SK-N-SH (cell line): Measurements from ENCODE around the gene INTS3. TPM values are rescaled to one million over a fixed set of nuclear protein-coding genes. Genes with fewer than 3 reads are reported as not detected.

ENCODE experiments used
- CTCF ChIA-PET: fragments of 300-600, 350-600 bp; formaldehyde crosslinking; extraction: SDS; loops from one replicate; lab custom pipeline; 2021; lab: Yijun Ruan, JAX
- POLR2A ChIA-PET: fragments of 350-600 bp; sonication (Branson Sonifier 250); formaldehyde crosslinking; extraction: SDS; loops from one replicate; lab custom pipeline; 2020; ENCODE audit warnings: antibody characterized with exemption, inconsistent platforms; lab: Yijun Ruan, JAX
- DNase-seq: peaks from one replicate; pipeline ENCODE4 v3.0.0; 2012
- H2AFZ ChIP-seq: fragments of 200-600 bp; sonication (generic); 2 replicates; pipeline ENCODE4 v1.8.1; 2016; ENCODE audit warnings: antibody characterized with exemption, mild to moderate bottlenecking, low read depth
- H3F3A ChIP-seq: fragments of 200-600 bp; sonication (generic); replicated peaks from 2 replicates; pipeline ENCODE3; 2016; ENCODE audit warnings: antibody characterized with exemption, mild to moderate bottlenecking; ENCODE audit not compliant: insufficient read depth
- H3K27ac ChIP-seq, 2 experiments: fragments of 200-500 bp in 1 of 2; fragments of 200-600 bp in 1 of 2; sonication (Bioruptor generic) in 1 of 2; sonication (generic), shearing (Covaris generic) in 1 of 2; 2 replicates each; pipeline versions ENCODE4 v1.5.1 to v1.6.1; 2014 to 2016; ENCODE audit warnings: low read depth in 2 of 2, inconsistent platforms in 1 of 2, low read length in 1 of 2, mild to moderate bottlenecking in 1 of 2, mixed read lengths in 1 of 2
- H3K27me3 ChIP-seq: fragments of 200-600 bp; sonication (generic), shearing (Covaris generic); 2 replicates; pipeline ENCODE4 v1.6.1; 2016; ENCODE audit warnings: mixed run types; ENCODE audit not compliant: insufficient read depth
- H3K36me3 ChIP-seq, 2 experiments: fragments of 200-500 bp in 1 of 2; fragments of 200-600 bp in 1 of 2; sonication (Bioruptor generic) in 1 of 2; sonication (generic) in 1 of 2; replicated peaks in 1 of 2; 2 replicates each; pipeline versions ENCODE3 to v1.5.1; 2014 to 2016; ENCODE audit warnings: low read length in 1 of 2, mild to moderate bottlenecking in 1 of 2; ENCODE audit not compliant: insufficient read depth in 2 of 2, control insufficient read depth in 1 of 2
- H3K4me1 ChIP-seq, 2 experiments: fragments of 200-500 bp in 1 of 2; fragments of 200-600 bp in 1 of 2; sonication (Bioruptor generic) in 1 of 2; sonication (generic), shearing (Covaris generic) in 1 of 2; 2 replicates each; pipeline versions ENCODE4 v1.5.1 to v1.6.1; 2014 to 2016; ENCODE audit warnings: low read depth in 1 of 2, low read length in 1 of 2, mixed run types in 1 of 2; ENCODE audit not compliant: insufficient read depth in 2 of 2, control insufficient read depth in 1 of 2
- H3K4me2 ChIP-seq: fragments of 200-600 bp; sonication (generic), shearing (Covaris generic); 2 replicates; pipeline ENCODE4 v1.6.1; 2017; ENCODE audit warnings: mixed run types
- H3K4me3 ChIP-seq, 2 experiments: fragments of 200-500 bp in 1 of 2; fragments of 200-600 bp in 1 of 2; sonication (Bioruptor generic) in 1 of 2; sonication (generic), shearing (Covaris generic) in 1 of 2; 2 replicates each; pipeline versions ENCODE4 v1.5.1 to v1.8.1; 2014 to 2016; ENCODE audit warnings: low read depth in 2 of 2, inconsistent platforms in 1 of 2, low read length in 1 of 2, mild to moderate bottlenecking in 1 of 2, mixed read lengths in 1 of 2, moderate library complexity in 1 of 2
- H3K79me2 ChIP-seq: fragments of 200-600 bp; sonication (generic); 2 replicates; pipeline ENCODE4 v1.8.1; 2017; ENCODE audit warnings: mild to moderate bottlenecking; ENCODE audit not compliant: insufficient read depth
- H3K9ac ChIP-seq: fragments of 200-600 bp; sonication (generic); 2 replicates; pipeline ENCODE4 v1.6.1; 2017; ENCODE audit warnings: mixed run types
- H3K9me2 ChIP-seq: fragments of 200-600 bp; sonication (generic); 2 replicates; pipeline ENCODE4 v1.6.1; 2017; ENCODE audit warnings: mixed run types
- H3K9me3 ChIP-seq: fragments of 200-600 bp; sonication (generic); 2 replicates; pipeline ENCODE4 v1.6.1; 2017; ENCODE audit warnings: mixed run types, mild to moderate bottlenecking, moderate library complexity
- H4K20me1 ChIP-seq: fragments of 200-600 bp; sonication (generic); 2 replicates; pipeline ENCODE4 v1.6.1; 2017; ENCODE audit warnings: mild to moderate bottlenecking, mixed run types; ENCODE audit not compliant: insufficient read depth
- CHD2 ChIP-seq: fragments of 150-350 bp; IDR thresholded peaks from 2 replicates; pipeline ENCODE4 v1.6.1; 2018; ENCODE audit warnings: low read length; ENCODE audit not compliant: partially characterized antibody
- CTCF ChIP-seq: fragments of 200-600 bp; sonication (generic); IDR thresholded peaks from 2 replicates; pipeline ENCODE4 v1.6.1; 2017; ENCODE audit warnings: antibody characterized with exemption, mild to moderate bottlenecking, moderate library complexity
- FOSL2 ChIP-seq: IDR thresholded peaks from 2 replicates; pipeline ENCODE4 v1.4.0; 2012; ENCODE audit warnings: low read depth, mild to moderate bottlenecking, moderate library complexity, borderline replicate concordance
- FOXJ3 ChIP-seq: sonication (generic); formaldehyde crosslinking; IDR thresholded peaks from 2 replicates; pipeline ENCODE4 v1.5.1; 2020; ENCODE audit warnings: mild to moderate bottlenecking, missing genetic modification reagents
- FOXM1 ChIP-seq: IDR thresholded peaks from 2 replicates; pipeline ENCODE4 v1.4.0; 2012; ENCODE audit warnings: low read depth, mild to moderate bottlenecking
- GABPA ChIP-seq: IDR thresholded peaks from 2 replicates; pipeline ENCODE4 v1.4.0; 2012; ENCODE audit warnings: low read depth, mild to moderate bottlenecking
- GATA2 ChIP-seq: sonication (generic); formaldehyde crosslinking; IDR thresholded peaks from 2 replicates; pipeline ENCODE4 v1.5.0; 2020; ENCODE audit warnings: mild to moderate bottlenecking, missing genetic modification reagents
- IRF3 ChIP-seq: fragments of 150-350 bp; IDR thresholded peaks from 2 replicates; pipeline ENCODE4 v1.6.1; 2016; ENCODE audit warnings: mild to moderate bottlenecking, low read depth, low read length
- PBX3 ChIP-seq: IDR thresholded peaks from 2 replicates; pipeline ENCODE4; 2012
- RAD21 ChIP-seq: IDR thresholded peaks from 2 replicates; pipeline ENCODE4 v1.6.1; 2012; ENCODE audit warnings: mild to moderate bottlenecking, low read length
- RCOR1 ChIP-seq: fragments of 150-350 bp; IDR thresholded peaks from 2 replicates; pipeline ENCODE4 v1.6.1; 2017; ENCODE audit warnings: antibody characterized with exemption, low read length
- REST ChIP-seq: IDR thresholded peaks from 2 replicates; pipeline ENCODE4 v1.6.1; 2012; ENCODE audit warnings: mild to moderate bottlenecking, low read depth, low read length, moderate library complexity
- RFX5 ChIP-seq: IDR thresholded peaks from 2 replicates; pipeline ENCODE4 v1.6.1; 2012; ENCODE audit warnings: mild to moderate bottlenecking, improper control_type of control experiment, low read length
- RXRA ChIP-seq: IDR thresholded peaks from 2 replicates; pipeline ENCODE4 v1.4.0; 2012; ENCODE audit warnings: low read depth, mild to moderate bottlenecking, borderline replicate concordance
- TCF12 ChIP-seq: IDR thresholded peaks from 2 replicates; pipeline ENCODE4 v1.4.0; 2012
- TEAD4 ChIP-seq: IDR thresholded peaks from 2 replicates; pipeline ENCODE4 v1.4.0; 2012; ENCODE audit warnings: mild to moderate bottlenecking, borderline replicate concordance; ENCODE audit not compliant: insufficient read depth
- WGBS: methylation state at CpG from one replicate; pipeline ENCODE4 v1.1.6; 2017; ENCODE audit warnings: low lambda C conversion rate; 5-methylcytosine and 5-hydroxymethylcytosine counted together
- polyA plus RNA-seq, 3 experiments: library from polyadenylated mRNA; depleted of rRNA; stranded (reverse); fragments of >200 nt; gene quantifications; 2 replicates each; pipeline ENCODE4 v1.2.3, GENCODE V29; 2012

Gene INTS3
- polyA plus RNA-seq, 1 of the 3 experiments (the other 2 are of a cell fraction), result 64.3 TPM

GRCh38 chr1:153746174-153746573 is 18.3 kb downstream of the INTS3 start:
- H3K36me3 ChIP-seq, result peaks cover 29 to 72% of the 10 kb centered on the region in 2 experiments

More at GRCh38 chr1:153746174-153746573, 18.3 kb downstream of the INTS3 start:
- H3K4me1 ChIP-seq, result no peaks in the 10 kb centered on the region; a peak in 1 of 4 replicates
- DNase-seq, result no peak
- peaks cover 8% of the 10 kb centered on the region for H3F3A ChIP-seq
- CTCF ChIA-PET, result interaction anchor here (1.0 to 12.0 kb wide), 3 partner anchors 13 to 68 kb away, joined by 3 to 156 read pairs (median 6); partner anchors contain the start of gene NPR1
- H3K4me3 ChIP-seq, result no peak overlapping the region
- H3K4me2 ChIP-seq, result no peak overlapping the region
- POLR2A ChIA-PET, result interaction anchor here (0.7 kb wide), 1 partner anchor 244 kb away, joined by 3 read pairs; no protein-coding TSS in a partner anchor
- no peak overlapping the region for H3K9ac ChIP-seq
- no peaks in the 10 kb centered on the region for H4K20me1 ChIP-seq
- no peaks in the 10 kb centered on the region for H3K27me3 ChIP-seq
- no peaks in the 10 kb centered on the region for H3K9me3 ChIP-seq
- no peak overlapping the region for H3K27ac ChIP-seq
- TF ChIP-seq CTCF, result no peak
- TF ChIP-seq FOSL2, result no peak
- no peak for TF ChIP-seq GATA2
- no peak for TF ChIP-seq FOXJ3 (CRISPR knock-in tag)
- no peak for TF ChIP-seq RXRA
- no peak for TF ChIP-seq TEAD4
- TF ChIP-seq CHD2, result no peak
- TF ChIP-seq IRF3, result no peak
- peak; percentile 58 for TF ChIP-seq TCF12
- no peak for TF ChIP-seq RFX5
- no peak for TF ChIP-seq GABPA
- TF ChIP-seq PBX3, result peak; percentile 29; the same call in 1 of the 2 replicates
- TF ChIP-seq RAD21, result no peak
- TF ChIP-seq RCOR1, result no peak
- TF ChIP-seq FOXM1, result no peak
- TF ChIP-seq REST, result no peak
- no peak overlapping the region for H2AFZ ChIP-seq
- WGBS, result 66% methylated on average over 3 of the region's 13 CpGs
- no peaks in the 10 kb centered on the region for H3K79me2 ChIP-seq
- no peaks in the 10 kb centered on the region for H3K9me2 ChIP-seq
